Ovary (tissue), 9 donors: Measurements from ENCODE around the gene OSER1. TPM values are rescaled to one million over a fixed set of nuclear protein-coding genes. Genes with fewer than 3 reads are reported as not detected.

Experiments used
- DNase-seq, 5 donors: peaks; one replicate each; pipeline ENCODE4 v3.0.0-alpha.2; 2019 to 2020
- H3K27ac ChIP-seq, 2 donors: fragments of 200-600 bp; one replicate each; pipeline versions ENCODE4 v1.5.1 to v1.8.0; 2019 to 2022
- H3K27me3 ChIP-seq: fragments of 200-600 bp; one replicate; pipeline ENCODE4 v1.8.0; 2022
- H3K36me3 ChIP-seq: fragments of 200-600 bp; sonication (generic); one replicate; pipeline ENCODE4 v1.5.1; 2019
- H3K4me1 ChIP-seq: one replicate; pipeline ENCODE4 v1.8.1; 2013; ENCODE audit warnings: mild to moderate bottlenecking, moderate library complexity; ENCODE audit not compliant: insufficient read depth
- H3K4me3 ChIP-seq: fragments of 200-600 bp; sonication (generic); one replicate; pipeline ENCODE4 v1.5.1; 2017
- H3K9me3 ChIP-seq, 2 donors: fragments of 200-600 bp in 1 of 2; sonication (generic) in 1 of 2; one replicate each; pipeline versions ENCODE4 v1.5.1 to v1.8.1; 2013 to 2019; ENCODE audit warnings: mild to moderate bottlenecking in 1 of 2, moderate library complexity in 1 of 2
- EP300 ChIP-seq: sonication (generic); formaldehyde crosslinking; IDR thresholded peaks from one replicate; pipeline ENCODE4 v1.6.1; 2017; ENCODE audit warnings: antibody characterized with exemption
- POLR2A ChIP-seq: fragments of 450-650 bp; IDR thresholded peaks from one replicate; pipeline ENCODE4 v1.6.1; 2017; ENCODE audit warnings: antibody characterized with exemption, mild to moderate bottlenecking, moderate library complexity
- WGBS, 3 donors: extraction: QIAGEN DNeasy Blood & Tissue Kit in 1 of 3; methylation state at CpG; one replicate each; pipeline versions ENCODE4 v1.1.5 to v1.1.7; 2013 to 2017; 5-methylcytosine and 5-hydroxymethylcytosine counted together
- intact Hi-C, 4 donors: fragments of 100-400 bp; cut with DNase I; formaldehyde crosslinking; loops; one replicate each; pipeline versions ENCODE4 v1.11.0 to v1.15.1; 2022 to 2023
- polyA plus RNA-seq, 2 donors: library from polyadenylated mRNA; stranded (reverse); fragments of 200-250 nt in 1 of 2; fragments of 350-450 nt in 1 of 2; fragmentation: Illumina TruSeq in 1 of 2; extraction: RNeasy Lipid Tissue Mini Kit (QIAGEN cat#74804) in 1 of 2; gene quantifications; one replicate each; pipeline ENCODE4 v1.2.3, GENCODE V29; 2013 to 2014
- total RNA-seq, 7 donors: library from RNA; depleted of rRNA in 2 of 7; stranded (reverse); fragments of >200 nt in 2 of 7; fragmentation: NEBNext Ultra II Directional in 3 of 7; extraction: Animal tissue kit (Norgen Biotek cat#: 25700) in 3 of 7; gene quantifications; one replicate each; pipeline versions ENCODE4 v1.1.0 to v1.2.4, GENCODE V29; 2016 to 2023
- TF ChIP-seq, protein P1 (sequence below), 3 donors: fragments of 450-650 bp in 2 of 3; fragments of 200-600 bp in 1 of 3; IDR thresholded peaks; one replicate each; pipeline versions ENCODE4 v1.5.1 to v1.8.0; 2016 to 2022; ENCODE audit warnings: antibody characterized with exemption in 3 of 3, mild to moderate bottlenecking in 1 of 3
- donor health status: DM: no; HTN: no; CAD: no; lungs with moderate emphysema.
- donor health status: DM: no; HTN: no; CAD: no.
- donor health status: Bipolar disorder and iron deficiency.
- donor health status: DM: yes; HTN: yes; CAD: no.
- donor health status: DM: no; HTN: no; CAD: no.
- donor health status: DM: yes; HTN: yes; CAD: no.

The OSER1 gene
- total and polyA plus RNA-seq, 9 donors, result 27.7 to 55.3 (median 39.5) TPM

DNA sequence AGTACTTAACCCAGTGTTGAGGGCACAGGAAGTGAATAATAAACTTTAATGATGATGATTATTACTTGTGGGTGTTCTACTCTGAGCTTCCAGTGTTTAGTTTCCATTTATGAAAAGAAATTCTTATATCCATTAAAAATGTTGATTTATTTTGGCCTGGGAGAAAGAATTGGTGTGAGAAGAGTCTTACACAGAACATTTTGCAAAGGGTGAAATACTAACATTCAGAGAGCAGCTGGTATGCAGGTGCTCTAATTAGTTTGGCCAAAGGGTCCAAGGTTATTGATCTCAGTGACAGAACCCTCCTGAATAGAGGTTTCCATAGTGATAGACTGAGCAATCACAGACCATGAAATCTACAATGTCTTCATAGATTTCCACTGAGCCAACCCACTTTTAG lies 4.4 kb downstream of the OSER1 start:
- Histone ChIP-seq H3K27ac (no peak overlapping the region), H3K27me3 (no peaks in the 10 kb centered on the region), H3K9me3 (no peaks in the 10 kb centered on the region), H3K4me1 (peaks cover 5% of the 10 kb centered on the region), H3K36me3 (no peaks in the 10 kb centered on the region), H3K4me3 (no peak overlapping the region)
- no peak for DNase-seq
- TF ChIP-seq POLR2A (no peak), EP300 (no peak)
- TF ChIP-seq, protein P1, sequence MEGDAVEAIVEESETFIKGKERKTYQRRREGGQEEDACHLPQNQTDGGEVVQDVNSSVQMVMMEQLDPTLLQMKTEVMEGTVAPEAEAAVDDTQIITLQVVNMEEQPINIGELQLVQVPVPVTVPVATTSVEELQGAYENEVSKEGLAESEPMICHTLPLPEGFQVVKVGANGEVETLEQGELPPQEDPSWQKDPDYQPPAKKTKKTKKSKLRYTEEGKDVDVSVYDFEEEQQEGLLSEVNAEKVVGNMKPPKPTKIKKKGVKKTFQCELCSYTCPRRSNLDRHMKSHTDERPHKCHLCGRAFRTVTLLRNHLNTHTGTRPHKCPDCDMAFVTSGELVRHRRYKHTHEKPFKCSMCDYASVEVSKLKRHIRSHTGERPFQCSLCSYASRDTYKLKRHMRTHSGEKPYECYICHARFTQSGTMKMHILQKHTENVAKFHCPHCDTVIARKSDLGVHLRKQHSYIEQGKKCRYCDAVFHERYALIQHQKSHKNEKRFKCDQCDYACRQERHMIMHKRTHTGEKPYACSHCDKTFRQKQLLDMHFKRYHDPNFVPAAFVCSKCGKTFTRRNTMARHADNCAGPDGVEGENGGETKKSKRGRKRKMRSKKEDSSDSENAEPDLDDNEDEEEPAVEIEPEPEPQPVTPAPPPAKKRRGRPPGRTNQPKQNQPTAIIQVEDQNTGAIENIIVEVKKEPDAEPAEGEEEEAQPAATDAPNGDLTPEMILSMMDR (IDR thresholded peaks at IDR 0.05), result no peak
- intact Hi-C loops, result no loop called here

DNA sequence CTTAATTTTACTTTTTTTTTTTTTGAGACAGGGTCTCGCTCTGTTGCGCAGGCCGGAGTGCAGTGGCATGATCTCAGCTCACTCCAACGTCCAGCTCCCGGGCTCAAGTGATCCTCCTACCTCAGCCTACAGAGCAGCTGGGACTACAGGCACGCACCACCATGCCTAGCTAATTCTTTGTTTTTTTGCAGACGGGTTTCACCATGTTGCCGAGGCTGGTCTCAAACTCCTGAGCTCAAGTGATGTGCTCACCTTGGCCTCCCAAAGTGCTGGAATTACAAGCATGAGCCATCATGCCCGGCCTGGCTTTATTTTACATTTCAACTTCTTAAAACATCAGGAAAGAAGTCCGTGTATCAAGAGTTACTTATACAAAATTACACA lies 5.7 kb downstream of the OSER1 start:
- intact Hi-C loops, result no loop called here
- Histone ChIP-seq H3K27ac (no peak overlapping the region), H3K36me3 (no peaks in the 10 kb centered on the region), H3K27me3 (no peaks in the 10 kb centered on the region), H3K9me3 (no peaks in the 10 kb centered on the region), H3K4me1 (peaks cover 5% of the 10 kb centered on the region), H3K4me3 (no peak overlapping the region)
- TF ChIP-seq EP300, result no peak
- TF ChIP-seq, protein P1 (IDR thresholded peaks at IDR 0.05), result no peak
- DNase-seq, result no peak
- WGBS, 3 donors, result 85 to 87% (median 86%) methylated on average over 10 of the region's 10 CpGs

DNA sequence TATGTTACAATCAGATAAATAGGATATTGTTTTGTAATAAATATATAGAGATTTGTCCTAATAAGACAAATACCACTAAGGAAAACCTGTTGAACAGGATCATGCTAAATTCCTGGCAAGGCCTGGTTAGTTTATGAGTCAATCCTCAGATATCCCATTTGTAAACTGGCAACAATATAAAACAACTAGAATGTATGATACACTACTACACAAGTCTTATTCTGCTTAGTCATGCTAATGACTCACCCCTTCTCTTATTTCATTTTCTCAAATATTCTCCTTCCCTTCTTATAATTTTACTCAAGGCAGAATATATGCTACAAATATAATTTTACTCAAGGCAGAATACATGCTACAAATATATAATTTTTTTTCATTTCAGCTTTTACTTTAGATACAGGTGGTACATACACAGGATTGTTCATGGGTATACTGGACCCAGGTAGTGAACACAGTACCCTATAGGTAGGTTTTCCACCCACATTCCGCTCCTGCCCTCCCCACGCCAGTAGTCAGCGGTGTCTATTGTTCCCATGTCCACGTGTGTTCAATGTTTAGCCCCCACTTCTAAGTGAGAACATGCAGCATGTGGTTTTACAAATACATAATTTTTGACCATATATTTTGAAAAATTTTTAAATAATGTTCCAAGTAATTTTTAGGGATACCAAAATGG lies 6.3 kb downstream of the OSER1 start:
- TF ChIP-seq EP300, result no peak
- TF ChIP-seq, protein P1 (IDR thresholded peaks at IDR 0.05), result no peak
- Histone ChIP-seq H3K4me3 (no peak overlapping the region), H3K9me3 (no peaks in the 10 kb centered on the region), H3K27me3 (no peaks in the 10 kb centered on the region), H3K4me1 (peaks cover 5% of the 10 kb centered on the region), H3K27ac (no peak overlapping the region), H3K36me3 (no peaks in the 10 kb centered on the region)
- intact Hi-C loops, result no loop called here
- DNase-seq, result no peak
- WGBS, 3 donors, result 81 to 88% (median 83%) methylated on average over 4 of the region's 4 CpGs

DNA sequence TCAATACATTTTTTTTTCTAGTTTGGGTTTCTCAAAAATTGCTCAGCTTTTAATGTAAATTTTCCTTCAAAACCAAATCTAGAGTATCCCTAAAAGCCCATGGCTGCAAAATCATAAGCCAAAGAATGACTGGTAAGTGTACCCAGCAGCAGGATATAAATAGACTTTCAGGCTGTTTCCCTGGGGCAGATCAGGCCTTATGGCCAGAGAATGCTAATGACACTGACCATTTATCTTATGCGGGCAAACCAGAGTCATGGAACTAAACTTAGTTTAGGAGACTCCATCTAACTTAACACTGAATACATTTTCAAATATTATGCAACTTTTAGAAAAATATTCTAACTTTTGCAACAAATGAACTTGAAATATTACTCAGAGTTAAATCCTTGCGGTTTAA lies 7.4 kb downstream of the OSER1 start:
- no peak overlapping the region for H3K4me3 ChIP-seq
- no peaks in the 10 kb centered on the region for H3K27me3 ChIP-seq
- intact Hi-C loops, result no loop called here
- DNase-seq, result no peak
- H3K4me1 ChIP-seq, result peaks cover 4% of the 10 kb centered on the region
- H3K9me3 ChIP-seq, result no peaks in the 10 kb centered on the region
- no peak overlapping the region for H3K27ac ChIP-seq
- no peaks in the 10 kb centered on the region for H3K36me3 ChIP-seq
- WGBS, 3 donors, result 75 to 90% (median 75%) methylated on average over 2 of the region's 2 CpGs
- no peak for TF ChIP-seq POLR2A

DNA sequence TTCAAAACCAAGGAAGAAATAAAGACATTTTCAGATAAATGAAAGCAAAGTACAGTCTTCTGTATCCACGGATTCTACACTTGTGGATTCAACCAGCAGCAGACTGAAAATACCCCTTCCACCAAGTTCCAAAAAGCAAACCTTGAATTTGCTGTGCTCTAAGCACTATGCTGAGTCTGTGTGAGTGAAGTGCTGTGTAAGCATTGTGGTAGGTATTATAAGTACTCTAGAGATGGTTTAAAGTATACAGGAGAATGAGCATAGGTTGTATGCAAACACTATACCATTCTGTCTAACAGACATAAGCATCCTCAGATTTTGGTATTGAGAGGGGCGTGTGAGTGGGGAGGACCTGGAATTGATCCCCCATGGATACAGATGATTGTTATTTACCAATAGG lies 9.6 kb downstream of the OSER1 start:
- no peaks in the 10 kb centered on the region for H3K36me3 ChIP-seq
- TF ChIP-seq, protein P1 (IDR thresholded peaks at IDR 0.05), result no peak
- TF ChIP-seq EP300 (no peak), POLR2A (no peak)
- WGBS, 3 donors, result 68 to 85% (median 71%) methylated on average over 2 of the region's 2 CpGs
- intact Hi-C loops, result no loop called here
- H3K27ac ChIP-seq, result no peak overlapping the region
- no peak for DNase-seq
- no peak overlapping the region for H3K4me3 ChIP-seq
- H3K27me3 ChIP-seq, result no peaks in the 10 kb centered on the region
- no peaks in the 10 kb centered on the region for H3K9me3 ChIP-seq
- H3K4me1 ChIP-seq, result peaks cover 4% of the 10 kb centered on the region
